CD14-positive monocyte (primary cell): ENCODE results near the gene SRXN1. TPM values are rescaled to one million over a fixed set of nuclear protein-coding genes. Genes with fewer than 3 reads are reported as not detected.
A peak's percentile ranks its signal among the peaks of the same experiment; 100 is the strongest.

Source experiments
- DNase-seq, 3 donors: peaks; one replicate each; pipeline ENCODE4 v3.0.0-alpha.2; 2011 to 2022
- H2AFZ ChIP-seq: 2 replicates; pipeline ENCODE4 v1.6.0; 2012; ENCODE audit warnings: mild to moderate bottlenecking, low read depth, low read length, inconsistent platforms; ENCODE audit not compliant: insufficient read depth, poor library complexity, severe bottlenecking
- H3K27ac ChIP-seq, 2 donors: 1 replicate in 1 of 2; 2 replicates in 1 of 2; pipeline ENCODE4 v1.5.1; 2012 to 2013; ENCODE audit warnings: low read length in 2 of 2, control low read depth in 1 of 2, inconsistent platforms in 1 of 2, low read depth in 1 of 2, mild to moderate bottlenecking in 1 of 2
- H3K27me3 ChIP-seq, 2 donors: one replicate each; pipeline versions ENCODE4 v1.6.0 to v1.6.1; 2011 to 2013; ENCODE audit warnings: low read length in 2 of 2; ENCODE audit not compliant: control insufficient read depth in 2 of 2, insufficient read depth in 2 of 2
- H3K36me3 ChIP-seq, 2 donors: replicated peaks in 1 of 2; 1 replicate in 1 of 2; 2 replicates in 1 of 2; pipeline versions ENCODE4 v1.5.1 to v1.6.1; 2012 to 2013; ENCODE audit warnings: low read length in 2 of 2, control low read depth in 1 of 2, inconsistent platforms in 1 of 2, mild to moderate bottlenecking in 1 of 2; ENCODE audit not compliant: insufficient read depth in 2 of 2, control insufficient read depth in 1 of 2
- H3K4me1 ChIP-seq, 2 donors: 1 replicate in 1 of 2; 2 replicates in 1 of 2; pipeline versions ENCODE4 v1.5.1 to v1.6.1; 2012 to 2013; ENCODE audit warnings: low read length in 2 of 2, control low read depth in 1 of 2, inconsistent platforms in 1 of 2, mild to moderate bottlenecking in 1 of 2, moderate library complexity in 1 of 2; ENCODE audit not compliant: insufficient read depth in 2 of 2, control insufficient read depth in 1 of 2
- H3K4me2 ChIP-seq: replicated peaks from 2 replicates; pipeline ENCODE3; 2012; ENCODE audit warnings: low read length, moderate library complexity, mild to moderate bottlenecking; ENCODE audit not compliant: poor library complexity, severe bottlenecking; ENCODE audit errors: extremely low read depth
- H3K4me3 ChIP-seq, 3 experiments: fragments of 200-600 bp in 1 of 3; sonication (generic) in 1 of 3; replicated peaks in 1 of 3; 1 replicate in 2 of 3; 2 replicates in 1 of 3; pipeline ENCODE4 v1.5.1; 2011 to 2013; ENCODE audit warnings: low read length in 3 of 3, mild to moderate bottlenecking in 3 of 3, control low read depth in 2 of 3, low read depth in 2 of 3, inconsistent platforms in 1 of 3, moderate library complexity in 1 of 3
- H3K79me2 ChIP-seq: 2 replicates; pipeline ENCODE4 v1.6.0; 2012; ENCODE audit warnings: mild to moderate bottlenecking, control low read depth, inconsistent platforms, low read length, moderate library complexity; ENCODE audit not compliant: insufficient read depth
- H3K9ac ChIP-seq: 2 replicates; pipeline ENCODE4 v1.6.0; 2017; ENCODE audit warnings: low read length, mild to moderate bottlenecking; ENCODE audit not compliant: insufficient read depth, poor library complexity, severe bottlenecking
- H3K9me3 ChIP-seq, 2 donors: replicated peaks in 1 of 2; 1 replicate in 1 of 2; 2 replicates in 1 of 2; pipeline versions ENCODE4 v1.5.1 to v1.6.1; 2012 to 2013; ENCODE audit warnings: low read length in 2 of 2, control low read depth in 1 of 2; ENCODE audit not compliant: control insufficient read depth in 1 of 2, insufficient read depth in 1 of 2
- H4K20me1 ChIP-seq: 2 replicates; pipeline ENCODE4 v1.6.0; 2012; ENCODE audit warnings: mild to moderate bottlenecking, low read length, control low read depth, moderate library complexity; ENCODE audit not compliant: insufficient read depth
- H3K27ac Mint-ChIP-seq, 7 donors: one replicate each; pipeline ENCODE4 v1.8.0; 2020; ENCODE audit warnings: mild to moderate bottlenecking in 7 of 7, mixed read lengths in 7 of 7, moderate library complexity in 6 of 7, inconsistent platforms in 2 of 7
- H3K27me3 Mint-ChIP-seq, 3 donors: one replicate each; pipeline ENCODE4 v1.8.0; 2021 to 2022; ENCODE audit warnings: low read depth in 3 of 3, mild to moderate bottlenecking in 3 of 3, mixed read lengths in 3 of 3, moderate library complexity in 3 of 3, inconsistent platforms in 1 of 3
- H3K36me3 Mint-ChIP-seq, 2 donors: one replicate each; pipeline ENCODE4 v1.8.0; 2020; ENCODE audit warnings: mixed read lengths in 2 of 2, inconsistent platforms in 1 of 2, mild to moderate bottlenecking in 1 of 2
- H3K4me1 Mint-ChIP-seq: one replicate; pipeline ENCODE4 v1.8.0; 2020; ENCODE audit warnings: mild to moderate bottlenecking, mixed read lengths
- H3K4me3 Mint-ChIP-seq, 2 donors: one replicate each; pipeline ENCODE4 v1.8.0; 2020; ENCODE audit warnings: mild to moderate bottlenecking in 2 of 2, mixed read lengths in 2 of 2, moderate library complexity in 1 of 2
- H3K9me3 Mint-ChIP-seq, 7 donors: one replicate each; pipeline ENCODE4 v1.8.0; 2020 to 2022; ENCODE audit warnings: mixed read lengths in 7 of 7, mild to moderate bottlenecking in 6 of 7, moderate library complexity in 6 of 7, inconsistent platforms in 2 of 7
- CTCF ChIP-seq: fragments of 200-600 bp; IDR thresholded peaks from one replicate; pipeline ENCODE4 v1.8.0; 2022; ENCODE audit warnings: antibody characterized with exemption, mild to moderate bottlenecking
- WGBS: methylation state at CpG from one replicate; pipeline ENCODE4 v1.1.5; 2013; ENCODE audit warnings: missing lambda C conversion rate; ENCODE audit not compliant: insufficient coverage; 5-methylcytosine and 5-hydroxymethylcytosine counted together
- intact Hi-C, 2 donors: fragments of 100-400 bp; cut with micrococcal nuclease; formaldehyde crosslinking; loops; one replicate each; pipeline versions ENCODE4 v1.15.0 to v1.15.1; 2023
- polyA plus RNA-seq, 3 donors: library from polyadenylated mRNA; depleted of rRNA in 1 of 3; unstranded in 2 of 3; stranded (reverse) in 1 of 3; fragments of 300-500 nt in 2 of 3; fragments of >200 nt in 1 of 3; fragmentation: Illumina TruSeq in 2 of 3; gene quantifications; 1 replicate in 2 of 3; 2 replicates in 1 of 3; pipeline ENCODE4 v1.2.3, GENCODE V29; 2012 to 2021

The SRXN1 gene
- polyA plus RNA-seq, 3 donors: 33.5 to 62.4 (median 56.6) TPM

- H3K27ac Mint-ChIP-seq: peak overlapping the region in 1 of 7 donors; percentile 24
- Histone ChIP-seq H2AFZ (no peak overlapping the region), H3K9ac (no peak overlapping the region), H4K20me1 (no peaks in the 10 kb centered on the region), H3K4me2 (no peak overlapping the region), H3K27me3 (peaks cover 0 to 6% of the 10 kb centered on the region in 2 donors), H3K9me3 (no peaks in the 10 kb centered on the region), H3K36me3 (no peaks in the 10 kb centered on the region), H3K4me3 (no peak overlapping the region), H3K27ac (no peak overlapping the region), H3K79me2 (no peaks in the 10 kb centered on the region), H3K4me1 (no peaks in the 10 kb centered on the region)
- intact Hi-C loops: no loop called here
- DNase-seq: no peak
- WGBS: 98% methylated on average over 6 of the region's 6 CpGs
- H3K36me3 Mint-ChIP-seq: no peaks in the 10 kb centered on the region
- peaks cover 1 to 12% (median 10%) of the 10 kb centered on the region in 3 donors for H3K27me3 Mint-ChIP-seq
- no peaks in the 10 kb centered on the region for H3K4me1 Mint-ChIP-seq
- no peak for TF ChIP-seq CTCF
- peaks cover 0 to 10% (median 0%) of the 10 kb centered on the region in 7 donors for H3K9me3 Mint-ChIP-seq
- H3K4me3 Mint-ChIP-seq: no peak overlapping the region
Observed at GRCh38 chr20:689348-689747, 36.3 kb upstream of the SRXN1 start.

GRCh38 chr20:688809-689212, 35.8 kb upstream of the SRXN1 start:
- Mint-ChIP-seq H3K27me3 (peaks cover 1 to 12% (median 10%) of the 10 kb centered on the region in 3 donors), H3K9me3 (peaks cover 0 to 10% (median 0%) of the 10 kb centered on the region in 7 donors), H3K27ac (no peak overlapping the region), H3K4me3 (no peak overlapping the region), H3K4me1 (no peaks in the 10 kb centered on the region), H3K36me3 (no peaks in the 10 kb centered on the region)
- Histone ChIP-seq H3K27me3 (peaks cover 0 to 6% of the 10 kb centered on the region in 2 donors), H3K9ac (no peak overlapping the region), H4K20me1 (no peaks in the 10 kb centered on the region), H3K4me3 (no peak overlapping the region), H3K4me1 (no peaks in the 10 kb centered on the region), H3K27ac (no peak overlapping the region), H3K36me3 (no peaks in the 10 kb centered on the region), H3K4me2 (no peak overlapping the region), H2AFZ (no peak overlapping the region), H3K9me3 (no peaks in the 10 kb centered on the region), H3K79me2 (no peaks in the 10 kb centered on the region)
- no peak for TF ChIP-seq CTCF
- no peak for DNase-seq
- intact Hi-C loops: no loop called here
- 82% methylated on average over 12 of the region's 13 CpGs for whole genome bisulfite sequencing
